Measurements from ENCODE around the gene CLTA. TPM values are rescaled to one million over a fixed set of nuclear protein-coding genes. Genes with fewer than 3 reads are reported as not detected.

CLTA gene
- total RNA-seq, 2 experiments from 2014 or later = 165 to 166 TPM

Other genes starting within 250 kb of the CLTA start
- not detected for gene OR2S2, start 232.8 kb upstream of the CLTA start, total RNA-seq
- 1 to 10 TPM; 4.4 to 5.2 TPM for gene RECK, start 154.0 kb upstream of the CLTA start, total RNA-seq
- 1 to 10 TPM; 5.3 to 6.6 TPM for gene GLIPR2, start 54.2 kb upstream of the CLTA start, total RNA-seq
- gene CCIN, start 21.5 kb upstream of the CLTA start, total RNA-seq = not detected
- 10 to 100 TPM; 12.6 to 13.3 TPM for gene GNE, start 67.5 kb downstream of the CLTA start, total RNA-seq
- gene RNF38, start 209.3 kb downstream of the CLTA start, total RNA-seq = 10 to 100 TPM; 37.0 to 40.2 TPM